Upper lobe of left lung (tissue), 6 donors: Measurements from ENCODE around the gene PCBP4. TPM values are rescaled to one million over a fixed set of nuclear protein-coding genes. Genes with fewer than 3 reads are reported as not detected.

Experiments used
- ATAC-seq, 2 donors: fragments of 200-7000 bp; cut with Tn5 transposase; one replicate each; pipeline ENCODE4 v1.9.1; 2022; ENCODE audit warnings: mild to moderate bottlenecking in 2 of 2, moderate library complexity in 2 of 2; ENCODE audit not compliant: low FRiP score in 2 of 2
- DNase-seq, 2 donors: peaks; one replicate each; pipeline ENCODE4 v3.0.0-alpha.2; 2019 to 2020
- H3K27ac ChIP-seq, 4 donors: fragments of 200-600 bp; sonication (generic); one replicate each; pipeline ENCODE4 v1.5.1; 2016 to 2019
- H3K27me3 ChIP-seq, 4 donors: fragments of 200-600 bp; sonication (generic); one replicate each; pipeline ENCODE4 v1.5.1; 2017 to 2019
- H3K36me3 ChIP-seq, 4 donors: fragments of 200-600 bp; sonication (generic); one replicate each; pipeline ENCODE4 v1.5.1; 2016 to 2019
- H3K4me1 ChIP-seq, 4 donors: fragments of 200-600 bp; sonication (generic); one replicate each; pipeline ENCODE4 v1.5.1; 2018 to 2019
- H3K4me3 ChIP-seq, 4 donors: fragments of 200-600 bp; sonication (generic); one replicate each; pipeline ENCODE4 v1.5.1; 2017 to 2019; ENCODE audit warnings: mild to moderate bottlenecking in 2 of 4, moderate library complexity in 1 of 4
- H3K9me3 ChIP-seq, 4 donors: fragments of 200-600 bp; sonication (generic); one replicate each; pipeline ENCODE4 v1.5.1; 2018 to 2019
- CTCF ChIP-seq, 6 experiments: fragments of 450-650 bp in 4 of 6; fragments of 200-600 bp in 2 of 6; sonication (generic) in 2 of 6; IDR thresholded peaks; one replicate each; pipeline ENCODE4 v1.5.1; 2016 to 2019; ENCODE audit warnings: antibody characterized with exemption in 6 of 6
- EP300 ChIP-seq, 4 donors: sonication (generic); formaldehyde crosslinking; IDR thresholded peaks; one replicate each; pipeline ENCODE4 v1.5.1; 2017; ENCODE audit warnings: antibody characterized with exemption in 4 of 4, control low read depth in 2 of 4
- POLR2A ChIP-seq, 4 donors: fragments of 450-650 bp; IDR thresholded peaks; one replicate each; pipeline ENCODE4 v1.5.1; 2016 to 2017; ENCODE audit warnings: antibody characterized with exemption in 4 of 4, mild to moderate bottlenecking in 2 of 4
- POLR2AphosphoS5 ChIP-seq, 2 donors: sonication (generic); formaldehyde crosslinking; IDR thresholded peaks; one replicate each; pipeline ENCODE4 v1.5.1; 2017; ENCODE audit warnings: antibody characterized with exemption in 2 of 2
- WGBS, 2 donors: methylation state at CpG; one replicate each; pipeline ENCODE4 v1.1.5; 2017 to 2018; 5-methylcytosine and 5-hydroxymethylcytosine counted together
- total RNA-seq, 6 donors: library from RNA; depleted of rRNA in 4 of 6; stranded (reverse); fragments of >200 nt in 4 of 6; gene quantifications; one replicate each; pipeline versions ENCODE4 v1.1.0 to v1.2.1, GENCODE V29; 2016 to 2021
- donor health status: DM: no; HTN: no; CAD: no; lungs with moderate emphysema.
- donor health status: DM: no; HTN: yes; CAD: no; lungs with severe emphysema.

PCBP4 gene
- total RNA-seq, 6 donors from 2014 or later, result 22.7 to 53.4 (median 37.7) TPM

GRCh38 chr3:52002748-52003147 is 35.5 kb upstream of the PCBP4 start:
- Histone ChIP-seq H3K36me3 (no peaks in the 10 kb centered on the region), H3K27ac (no peak overlapping the region), H3K9me3 (no peaks in the 10 kb centered on the region), H3K4me3 (no peak overlapping the region), H3K27me3 (no peaks in the 10 kb centered on the region), H3K4me1 (peaks cover 19 to 36% (median 26%) of the 10 kb centered on the region in 4 donors)
- 74 to 83% methylated on average over 6 of the region's 6 CpGs for WGBS, 2 donors
- DNase-seq (no peak), ATAC-seq (no peak)
- TF ChIP-seq POLR2A (IDR thresholded peaks at IDR 0.05), result no peak
- TF ChIP-seq EP300 (IDR thresholded peaks at IDR 0.05), result no peak
- TF ChIP-seq CTCF (IDR thresholded peaks at IDR 0.05), result no peak
- TF ChIP-seq POLR2AphosphoS5 (IDR thresholded peaks at IDR 0.05), result no peak

DNA sequence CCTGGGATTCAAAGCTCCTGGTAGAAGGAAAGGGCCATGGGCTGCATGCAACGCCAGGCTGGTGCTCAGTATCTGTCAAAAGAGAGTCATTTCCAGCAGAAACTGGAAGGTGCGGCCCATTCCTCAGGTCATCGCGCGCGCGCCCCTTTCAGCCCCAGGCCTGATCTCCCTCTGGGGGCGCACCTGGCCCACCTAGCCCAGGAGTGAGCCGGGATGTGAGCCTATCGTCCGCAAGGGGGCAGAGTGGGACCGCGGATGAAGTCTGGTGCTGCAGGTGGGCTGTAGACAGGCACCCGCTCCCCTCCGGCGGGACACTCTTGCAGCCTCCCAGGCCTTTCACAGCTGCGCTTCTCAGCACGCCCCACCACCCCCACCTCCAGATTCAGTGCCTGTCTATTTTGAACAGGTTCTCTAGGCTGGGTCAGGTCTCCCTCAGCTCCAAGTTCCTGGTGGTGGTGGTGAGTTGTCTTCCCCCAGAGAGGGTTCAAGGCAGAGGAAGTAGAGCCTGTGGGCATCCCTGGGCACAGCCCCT is 34.3 kb upstream of the PCBP4 start:
- peak overlapping the region in 1 of 4 donors; percentile 23 for H3K27ac ChIP-seq
- peaks cover 19 to 36% (median 24%) of the 10 kb centered on the region in 4 donors for H3K4me1 ChIP-seq
- 2 to 3% methylated on average over 5 to 18 of the region's 18 CpGs for WGBS, 2 donors
- H3K9me3 ChIP-seq, result no peaks in the 10 kb centered on the region
- TF ChIP-seq POLR2AphosphoS5 (IDR thresholded peaks at IDR 0.05) (no peak), CTCF (IDR thresholded peaks at IDR 0.05) (peak; percentile 81 to 97 (median 96)), POLR2A (IDR thresholded peaks at IDR 0.05) (no peak)
- no peaks in the 10 kb centered on the region for H3K36me3 ChIP-seq
- no peak overlapping the region for H3K4me3 ChIP-seq
- DNase-seq (peak; percentile 75 to 87), ATAC-seq (peak; percentile 68 to 82)
- H3K27me3 ChIP-seq, result no peaks in the 10 kb centered on the region

DNA sequence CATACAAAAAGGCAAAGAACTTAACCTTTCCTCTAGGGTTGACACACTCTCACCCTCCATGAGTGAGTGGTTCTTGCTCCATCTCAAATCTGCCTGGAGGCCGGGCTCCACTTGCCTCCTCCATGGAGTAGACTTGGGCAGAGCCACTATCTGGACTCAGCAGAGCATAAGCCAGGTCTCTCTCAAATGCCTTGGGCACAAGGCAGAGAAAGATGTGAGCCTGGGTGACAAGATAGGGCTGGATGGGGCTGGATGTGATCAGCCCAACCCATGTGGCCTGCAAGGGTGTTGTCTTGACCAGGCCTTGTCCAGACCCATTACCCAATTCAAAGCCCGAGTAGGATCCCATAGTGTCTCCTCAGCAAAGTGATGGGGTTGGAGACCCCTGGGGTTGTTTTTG is 32.6 kb upstream of the PCBP4 start:
- Histone ChIP-seq H3K9me3 (no peaks in the 10 kb centered on the region), H3K4me3 (no peak overlapping the region), H3K36me3 (peaks cover 0 to 1% (median under 1%) of the 10 kb centered on the region in 4 donors), H3K27ac (no peak overlapping the region), H3K27me3 (no peaks in the 10 kb centered on the region), H3K4me1 (peaks cover 9 to 27% (median 14%) of the 10 kb centered on the region in 4 donors)
- ATAC-seq (no peak), DNase-seq (no peak)
- TF ChIP-seq CTCF (IDR thresholded peaks at IDR 0.05) (no peak), EP300 (IDR thresholded peaks at IDR 0.05) (no peak), POLR2AphosphoS5 (IDR thresholded peaks at IDR 0.05) (no peak), POLR2A (IDR thresholded peaks at IDR 0.05) (no peak)
- WGBS, 2 donors, result 91 to 96% methylated on average over 2 of the region's 2 CpGs

GRCh38 chr3:51998774-51999173 is 31.5 kb upstream of the PCBP4 start:
- Histone ChIP-seq H3K27ac (no peak overlapping the region), H3K27me3 (no peaks in the 10 kb centered on the region), H3K4me1 (peaks cover 19 to 25% (median 21%) of the 10 kb centered on the region in 4 donors), H3K9me3 (no peaks in the 10 kb centered on the region), H3K36me3 (peaks cover 9 to 12% (median 10%) of the 10 kb centered on the region in 4 donors), H3K4me3 (no peak overlapping the region)
- no peak for TF ChIP-seq POLR2AphosphoS5 (IDR thresholded peaks at IDR 0.05)
- TF ChIP-seq EP300 (IDR thresholded peaks at IDR 0.05), result no peak
- TF ChIP-seq POLR2A (IDR thresholded peaks at IDR 0.05), result no peak
- TF ChIP-seq CTCF (IDR thresholded peaks at IDR 0.05), result no peak
- WGBS, 2 donors, result 74 to 75% methylated on average over 4 to 7 of the region's 7 CpGs
- DNase-seq (no peak), ATAC-seq (no peak)
